ENCODE data around the gene HOXC12.

The HOXC12 gene

DNA sequence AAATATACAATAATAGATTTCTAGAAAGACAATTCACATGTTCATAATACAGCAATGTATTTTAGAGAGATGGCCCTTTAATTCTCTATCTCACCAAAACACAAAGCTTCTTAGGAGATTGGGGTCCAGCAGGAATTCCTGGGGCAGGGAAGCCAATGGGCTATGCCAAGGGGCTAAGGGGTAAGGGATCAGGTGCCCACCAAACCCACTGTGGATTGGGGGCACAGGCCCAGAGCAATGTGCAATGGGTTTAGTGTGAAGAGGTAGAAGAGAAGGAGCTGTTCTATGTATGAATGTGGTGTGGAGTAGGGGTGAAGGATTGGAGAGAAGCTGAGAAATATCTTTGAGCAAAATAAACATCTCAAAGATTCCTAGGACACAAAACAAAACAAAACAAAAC, 13.5 kb upstream of the HOXC12 start:
- no peak for DNase-seq

DNA sequence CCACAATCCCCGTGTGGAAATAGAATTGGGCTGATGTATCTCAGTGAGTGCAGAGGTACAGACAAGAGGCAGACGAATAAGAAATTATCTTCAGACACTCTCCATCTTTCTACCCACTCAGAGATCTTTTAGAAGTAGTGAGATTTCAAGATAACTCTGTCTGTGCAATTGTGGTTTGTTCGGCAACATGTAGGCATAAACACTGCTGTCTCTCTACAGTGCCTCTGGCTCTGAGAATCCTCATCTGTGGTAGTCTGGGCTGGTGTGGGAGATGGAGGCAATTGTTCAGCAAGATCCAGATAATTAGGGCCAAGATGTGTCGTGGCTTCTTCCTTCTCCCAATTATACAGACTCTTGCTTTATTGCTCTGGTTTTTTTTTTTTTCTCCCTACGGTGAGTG, 13.0 kb upstream of the HOXC12 start:
- no peak for DNase-seq

- no peak for DNase-seq
Observed at GRCh38 chr12:53942467-53942997, 12.2 kb upstream of the HOXC12 start.

DNA sequence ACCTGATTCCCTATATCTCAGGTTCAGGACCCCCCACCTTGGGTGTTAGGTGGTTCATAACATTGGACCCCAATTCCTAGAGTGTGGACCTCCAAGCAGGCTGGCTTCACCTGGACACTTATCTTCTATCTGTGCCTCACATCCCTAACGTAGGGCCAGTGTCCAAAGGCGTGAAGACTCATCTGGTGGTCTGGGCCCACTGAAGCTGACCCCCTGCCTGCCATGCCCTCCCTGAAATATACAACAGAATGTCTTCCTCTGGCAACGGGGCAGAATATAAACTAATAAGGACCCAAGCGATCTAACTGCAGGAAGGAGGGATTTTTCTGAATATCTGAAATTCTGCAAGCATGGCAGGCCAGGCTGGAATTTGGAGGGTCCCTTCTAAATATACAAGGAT, 10.5 kb upstream of the HOXC12 start:
- DNase-seq = no peak

DNA sequence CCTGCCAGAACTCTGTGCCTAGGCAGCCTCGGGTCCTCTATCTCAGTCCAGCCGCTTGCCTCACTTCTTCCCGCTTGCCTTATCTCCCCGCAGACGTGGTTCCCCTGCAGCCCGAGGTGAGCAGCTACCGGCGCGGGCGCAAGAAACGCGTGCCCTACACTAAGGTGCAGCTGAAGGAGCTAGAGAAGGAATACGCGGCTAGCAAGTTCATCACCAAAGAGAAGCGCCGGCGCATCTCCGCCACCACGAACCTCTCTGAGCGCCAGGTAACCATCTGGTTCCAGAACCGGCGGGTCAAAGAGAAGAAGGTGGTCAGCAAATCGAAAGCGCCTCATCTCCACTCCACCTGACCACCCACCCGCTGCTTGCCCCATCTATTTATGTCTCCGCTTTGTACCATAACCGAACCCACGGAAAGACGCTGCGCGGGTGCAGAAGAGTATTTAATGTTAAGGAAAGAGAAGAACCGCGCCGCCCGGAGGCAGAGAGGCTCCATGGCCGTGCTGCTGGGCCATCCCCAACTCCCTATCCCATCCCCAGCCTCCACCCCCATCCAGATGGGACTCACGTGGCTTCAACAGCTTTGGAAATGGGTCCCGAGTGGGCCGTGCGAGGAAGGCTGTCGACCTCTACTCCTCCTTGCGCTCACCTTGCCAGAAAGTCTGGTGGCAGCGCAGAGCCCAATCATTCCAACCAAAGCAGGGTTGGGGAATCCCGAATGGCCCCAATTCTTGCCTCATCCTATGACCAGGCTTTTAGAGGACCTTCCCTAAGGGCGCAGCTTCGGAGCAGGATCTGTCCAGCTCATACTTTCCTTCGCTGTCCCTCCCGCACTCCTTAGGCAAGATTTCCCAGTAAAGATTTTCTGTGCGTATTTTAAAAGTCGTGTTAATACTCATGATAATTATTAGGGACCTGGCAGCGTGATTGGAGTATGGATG, 9.5 kb upstream of the HOXC12 start:
- no peak for DNase-seq

- DNase-seq = no peak
Observed at GRCh38 chr12:53947743-53948142, 7.0 kb upstream of the HOXC12 start.

GRCh38 chr12:53948650-53949593, 5.8 kb upstream of the HOXC12 start:
- DNase-seq = no peak

GRCh38 chr12:53949631-53950436, 4.9 kb upstream of the HOXC12 start:
- no peak for DNase-seq

- no peak for DNase-seq
Observed at GRCh38 chr12:53950437-53950773, 4.3 kb upstream of the HOXC12 start.

DNA sequence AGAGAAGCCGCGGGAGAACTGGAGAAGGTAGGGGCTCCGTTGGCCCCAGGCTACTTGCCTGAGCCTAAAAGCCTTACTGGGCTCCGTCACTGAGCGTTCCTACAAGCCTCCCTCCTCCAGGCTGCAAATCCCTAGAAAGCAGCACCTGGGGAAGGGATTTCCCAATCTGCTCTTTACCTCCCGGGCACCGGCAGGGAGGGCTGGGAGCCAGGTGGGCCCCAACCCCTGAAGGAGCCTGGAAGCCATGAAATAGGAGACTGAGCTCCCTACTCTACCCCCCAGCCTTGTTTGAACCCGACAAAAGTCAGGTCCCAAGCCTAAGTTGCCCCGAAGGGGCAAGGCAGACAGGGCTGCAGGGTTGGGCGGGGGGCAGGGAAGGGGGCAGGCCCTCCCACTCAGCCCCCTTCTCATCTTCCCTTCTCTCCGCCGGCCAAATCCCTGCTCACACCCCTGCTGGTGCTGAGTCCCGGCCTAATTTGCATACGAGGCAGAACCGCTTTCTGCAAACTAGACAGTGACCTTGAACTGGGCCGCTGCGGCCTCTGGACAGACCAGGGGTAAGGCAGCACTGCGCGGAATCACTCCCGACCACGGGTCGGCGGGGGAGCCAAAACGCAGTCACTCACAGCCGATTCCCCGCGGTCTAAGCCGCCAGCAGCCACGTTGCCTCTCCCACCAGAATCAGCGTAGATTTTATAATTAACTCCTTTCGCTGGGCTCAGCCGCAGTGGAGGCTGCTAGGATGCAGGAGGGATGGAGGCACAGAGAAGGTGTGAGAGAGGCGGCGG, 3.7 kb upstream of the HOXC12 start:
- DNase-seq = no peak

GRCh38 chr12:53951577-53952334, 2.9 kb upstream of the HOXC12 start:
- DNase-seq = no peak

DNA sequence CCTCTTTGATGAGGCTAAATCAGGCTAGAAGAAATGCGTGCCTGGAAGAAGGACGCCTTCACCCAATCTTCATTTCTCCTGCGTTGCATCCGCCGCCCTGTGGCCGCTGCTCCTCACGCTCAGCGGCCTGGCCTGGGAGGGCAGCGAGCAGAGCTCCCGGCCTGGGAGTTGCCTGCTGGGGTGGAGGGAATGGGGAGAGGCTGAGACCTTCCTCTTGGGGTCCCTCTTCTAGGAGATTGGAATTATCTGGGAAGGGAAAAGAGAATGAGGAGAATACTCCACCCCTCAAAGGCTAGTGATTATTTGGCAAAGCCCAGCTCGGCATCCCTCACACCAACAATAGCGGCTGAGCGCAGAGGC, 2.4 kb upstream of the HOXC12 start:
- DNase-seq = no peak

DNA sequence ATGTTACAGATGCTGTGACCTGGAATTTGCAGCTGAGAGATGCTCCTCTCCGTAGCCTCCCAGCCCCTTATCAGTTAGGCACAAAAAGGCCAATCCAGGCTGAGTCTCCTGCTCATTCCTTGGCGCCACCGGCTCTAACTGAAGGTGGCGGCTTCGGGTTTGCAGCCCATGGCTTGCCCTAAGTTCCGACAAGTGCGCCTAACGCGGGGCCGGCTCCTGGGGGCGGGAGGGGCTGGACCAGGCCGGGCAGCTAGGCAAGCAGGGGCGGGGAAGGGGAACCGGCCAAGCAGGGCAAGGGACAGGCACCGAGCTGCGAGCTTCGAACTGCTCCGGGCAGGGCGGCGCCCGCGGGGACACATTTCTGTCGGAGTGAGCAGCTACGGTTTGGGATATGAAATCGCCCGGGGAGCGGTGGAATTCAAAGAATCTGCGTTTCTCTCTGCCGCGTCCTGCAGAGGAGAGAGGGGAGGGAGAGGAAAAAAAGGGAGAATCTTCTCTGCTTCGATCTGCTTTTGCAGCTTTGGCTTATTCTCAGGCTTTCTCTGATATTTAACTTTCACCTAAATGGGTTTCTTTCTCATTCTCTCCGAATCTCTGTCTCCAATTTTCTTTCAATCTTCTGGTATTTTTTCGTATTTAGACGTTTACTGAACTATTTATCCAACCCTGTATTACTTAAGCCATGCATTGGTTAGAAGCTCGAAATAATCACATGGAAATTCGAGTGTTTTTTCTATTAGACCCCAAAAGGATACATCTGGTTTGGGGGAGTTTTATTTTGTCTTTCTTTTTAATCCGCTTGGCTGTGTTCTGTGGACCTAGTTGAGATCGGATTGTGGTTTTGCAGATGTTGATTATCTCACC, 1.6 kb upstream of the HOXC12 start:
- no peak for DNase-seq

DNA sequence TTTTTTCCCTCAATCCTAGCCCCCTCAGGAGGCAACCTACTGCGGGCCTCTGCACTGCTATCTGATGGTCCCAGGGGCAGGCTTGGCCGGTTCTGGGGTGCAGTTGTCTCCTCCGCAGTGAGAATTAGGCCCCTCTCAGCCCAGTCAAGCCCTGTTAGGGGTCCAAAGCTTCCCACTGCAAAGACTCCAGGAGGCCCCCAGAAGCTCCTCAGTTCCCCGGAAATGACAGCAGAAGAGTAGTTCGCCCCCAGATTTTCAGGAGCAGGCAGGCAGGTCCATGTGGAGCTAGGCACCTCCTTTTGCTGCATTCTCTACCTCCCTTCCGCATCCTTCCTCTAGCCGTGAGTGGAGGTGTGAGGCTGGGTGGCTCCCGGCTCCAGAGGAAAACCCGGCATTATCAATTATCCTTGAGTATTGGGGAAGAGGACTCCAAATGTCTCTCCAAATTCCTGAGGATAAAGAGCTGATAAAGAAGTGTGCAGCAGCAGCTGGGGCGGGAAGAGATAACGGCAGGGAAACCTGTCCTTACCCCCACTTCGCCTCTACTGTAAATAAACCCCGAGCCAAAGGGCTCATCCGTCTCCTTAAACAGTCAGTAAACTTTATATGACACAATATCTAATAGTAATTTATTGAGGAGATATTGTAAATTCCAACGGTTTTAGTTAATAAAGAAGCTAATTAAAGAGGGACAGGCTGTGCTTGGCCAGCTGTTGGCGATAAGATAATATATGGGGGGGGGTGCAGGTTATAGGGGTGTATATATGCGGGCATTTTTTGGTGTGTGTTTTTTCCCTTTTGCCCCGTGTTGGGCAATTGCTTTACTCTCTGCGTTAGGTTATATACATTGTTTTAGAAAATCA, 641 bp upstream of the HOXC12 start:
- no peak for DNase-seq

DNA sequence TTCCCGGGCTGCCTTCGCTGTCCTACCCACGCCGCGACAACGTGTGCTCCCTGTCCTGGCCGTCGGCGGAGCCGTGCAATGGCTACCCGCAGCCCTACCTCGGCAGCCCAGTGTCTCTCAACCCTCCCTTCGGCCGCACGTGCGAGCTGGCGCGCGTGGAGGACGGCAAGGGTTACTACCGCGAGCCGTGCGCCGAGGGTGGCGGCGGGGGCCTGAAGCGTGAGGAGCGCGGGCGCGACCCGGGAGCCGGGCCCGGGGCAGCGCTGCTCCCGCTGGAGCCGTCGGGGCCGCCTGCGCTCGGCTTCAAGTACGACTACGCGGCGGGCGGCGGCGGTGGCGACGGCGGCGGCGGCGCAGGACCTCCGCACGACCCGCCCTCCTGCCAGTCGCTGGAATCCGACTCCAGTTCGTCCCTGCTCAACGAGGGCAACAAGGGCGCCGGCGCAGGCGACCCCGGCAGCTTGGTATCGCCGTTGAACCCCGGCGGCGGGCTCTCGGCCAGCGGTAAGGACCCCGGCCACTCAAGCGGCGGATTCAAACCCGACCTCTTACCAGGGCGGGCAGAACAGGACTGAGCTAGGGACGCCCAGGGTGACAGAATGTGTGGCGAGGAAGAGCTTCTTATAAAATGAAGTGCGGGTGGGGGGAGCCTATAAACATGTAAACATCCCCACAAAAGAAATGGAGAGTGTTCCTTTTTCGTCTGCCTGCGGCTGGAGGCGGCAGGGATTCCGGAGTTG, 503 bp downstream of the HOXC12 start:
- no peak for DNase-seq

DNA sequence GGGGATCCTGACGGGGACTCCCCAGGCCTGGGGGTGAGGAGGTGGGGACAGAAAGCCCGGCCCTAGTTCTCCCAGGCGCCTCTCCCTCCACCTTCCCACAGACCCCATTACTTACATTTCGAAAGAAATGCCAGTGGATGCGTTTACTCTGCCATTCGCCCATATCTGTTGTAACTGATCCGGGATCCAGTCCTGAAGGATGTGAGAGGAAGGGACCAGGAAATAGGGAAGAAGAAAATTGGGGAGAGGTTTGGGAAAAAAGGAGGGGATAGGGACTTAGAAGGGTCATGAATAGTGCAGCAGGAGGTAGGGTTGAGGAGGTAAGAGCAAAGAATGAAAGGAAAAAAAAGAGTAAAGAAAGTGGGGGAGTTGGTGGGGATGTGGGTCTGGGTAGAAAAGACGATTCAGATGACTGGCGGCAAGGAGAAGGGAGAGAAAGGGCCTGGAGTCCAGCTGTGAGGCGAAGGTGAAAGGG, 1.1 kb downstream of the HOXC12 start:
- no peak for DNase-seq

DNA sequence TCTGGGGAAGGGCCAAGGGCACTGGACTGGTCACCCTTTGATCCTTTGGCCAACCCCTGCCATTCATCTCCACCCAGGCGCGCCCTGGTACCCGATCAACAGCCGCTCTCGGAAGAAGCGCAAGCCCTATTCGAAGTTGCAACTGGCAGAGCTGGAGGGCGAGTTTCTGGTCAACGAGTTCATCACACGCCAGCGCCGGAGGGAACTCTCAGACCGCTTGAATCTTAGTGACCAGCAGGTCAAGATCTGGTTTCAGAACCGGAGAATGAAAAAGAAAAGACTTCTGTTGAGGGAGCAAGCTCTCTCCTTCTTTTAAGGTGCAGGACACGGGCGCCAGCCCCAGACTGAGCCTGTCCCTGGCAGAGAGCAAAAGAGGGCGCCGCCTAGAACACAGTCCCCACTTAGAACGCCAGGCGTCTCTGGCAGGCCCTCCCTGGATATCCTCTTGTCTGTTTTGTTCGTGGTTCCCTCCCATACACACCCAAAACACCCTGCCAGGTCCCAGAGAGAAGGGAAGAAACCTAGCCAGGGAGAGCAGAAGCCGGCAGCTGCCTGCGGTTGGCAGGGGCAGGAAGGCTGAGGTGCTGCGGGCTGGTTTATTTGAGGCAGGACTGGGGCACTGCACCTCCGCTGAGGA, 1.7 kb downstream of the HOXC12 start:
- no peak for DNase-seq
